ENCODE data around the gene CFL1. TPM values are rescaled to one million over a fixed set of nuclear protein-coding genes. Genes with fewer than 3 reads are reported as not detected.

CFL1 gene
- total RNA-seq, 2 donors from 2014 or later = 365 to 493 TPM

DNA sequence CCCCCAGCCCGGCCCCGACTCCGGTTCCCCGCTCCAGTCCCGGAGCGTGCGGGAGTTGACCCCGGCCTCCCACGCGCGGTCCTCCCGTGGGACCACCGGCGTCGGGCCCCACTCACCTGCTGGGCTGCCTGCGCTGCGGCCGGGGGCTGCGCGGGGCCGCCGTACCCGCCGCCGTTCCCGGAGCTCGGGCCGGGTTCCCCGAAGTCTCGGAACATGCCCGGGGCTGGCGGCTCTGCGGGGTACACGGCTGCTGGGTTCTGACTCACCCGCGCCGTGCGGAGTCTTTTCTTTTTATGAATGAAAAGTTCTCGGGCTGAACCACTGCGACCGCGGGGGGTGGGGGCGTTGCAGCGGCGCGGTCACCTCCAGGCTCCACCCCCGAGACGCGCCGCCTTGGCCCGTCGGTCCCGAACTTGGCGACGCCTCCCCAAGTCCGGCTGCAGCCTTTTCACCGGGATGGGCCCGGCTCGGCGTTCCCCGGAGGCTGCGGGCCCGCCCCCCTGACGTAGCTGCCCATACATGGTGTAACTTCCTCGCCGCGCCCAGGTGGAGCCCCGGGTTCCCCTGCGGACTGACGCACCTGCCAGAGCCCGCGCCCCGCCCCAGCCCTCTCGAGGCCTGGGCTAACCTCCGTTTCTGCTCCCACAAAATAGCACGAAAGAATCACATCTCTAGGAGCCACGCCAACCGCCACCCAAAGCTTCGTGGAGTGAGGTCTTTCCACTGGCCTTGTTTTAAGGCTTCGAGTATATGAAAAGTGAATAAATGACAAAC lies 42.3 kb upstream of the CFL1 start, which contains the start of gene FOSL1:
Gene FOSL1, minus strand, starts transcription at position 264 of the 774 bp plus-strand sequence. Its CDS starts 49 bp downstream, at position 215.
- DNase-seq (ENCODE audit: low spot score) = peak; percentile 94
- no peak for TF ChIP-seq CTCF (IDR thresholded peaks at IDR 0.05)

DNA sequence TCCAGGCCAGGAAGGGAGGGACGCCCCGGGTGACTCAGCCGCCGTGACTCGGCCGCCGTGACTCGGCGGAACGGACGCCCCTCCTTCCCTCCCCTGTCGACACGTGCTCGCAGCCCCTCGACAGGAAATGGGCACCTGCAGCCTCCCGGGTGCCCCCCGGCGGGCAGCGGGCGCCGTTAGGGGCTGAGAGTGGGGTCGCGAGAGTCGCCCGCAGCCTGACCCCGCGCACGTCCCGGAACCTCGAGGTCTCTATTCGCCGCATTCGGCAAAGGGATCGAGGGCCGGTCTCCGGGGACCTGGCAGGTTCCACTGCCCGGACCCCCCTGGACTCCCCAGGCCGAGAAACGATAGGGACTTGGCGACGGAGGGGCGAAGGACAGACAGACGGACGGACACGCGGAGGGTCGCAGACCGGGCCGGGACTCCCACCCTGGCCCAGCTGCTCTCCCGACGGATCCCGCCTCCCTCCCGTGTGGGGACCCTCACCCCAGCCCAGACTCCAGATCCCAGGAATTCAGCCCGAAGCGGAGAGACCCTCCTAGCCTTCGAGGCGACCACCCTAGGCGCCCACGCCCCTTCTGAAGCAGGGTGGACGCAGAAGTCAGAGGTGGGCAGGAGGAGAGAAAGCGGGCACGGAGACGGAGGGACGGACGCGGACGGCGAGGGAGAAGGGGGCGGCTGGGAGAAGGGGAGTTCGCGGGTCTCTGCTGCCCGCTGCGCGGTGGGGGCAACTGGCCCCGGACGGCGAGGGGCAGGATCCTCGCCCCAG lies 41.6 kb upstream of the CFL1 start:
- Histone ChIP-seq H3K27me3 (no peaks in the 10 kb centered on the region), H3K4me1 (peaks cover 0 to 16% of the 10 kb centered on the region in 2 donors), H3K4me3 (peak overlapping the region; percentile 53 to 59), H3K9me3 (no peaks in the 10 kb centered on the region), H3K36me3 (no peaks in the 10 kb centered on the region), H3K27ac (peak overlapping the region; percentile 62 to 72)
- TF ChIP-seq CTCF (IDR thresholded peaks at IDR 0.05) = no peak
- peak; percentile 82 for DNase-seq (ENCODE audit: low spot score)

More for the DNA sequence above, 42.3 kb upstream of the CFL1 start, which contains the start of gene FOSL1:
- H3K4me1 ChIP-seq = peaks cover 0 to 14% of the 10 kb centered on the region in 2 donors
- H3K4me3 ChIP-seq = peak within 1 kb of the TSS; percentile 53 to 59
- H3K27ac ChIP-seq = peak within 1 kb of the TSS; percentile 62 to 72
- no peaks in the 10 kb centered on the region for H3K36me3 ChIP-seq
- H3K27me3 ChIP-seq = no peaks in the 10 kb centered on the region
- H3K9me3 ChIP-seq = no peaks in the 10 kb centered on the region

- Histone ChIP-seq H3K27me3 (no peaks in the 10 kb centered on the region), H3K9me3 (no peaks in the 10 kb centered on the region), H3K36me3 (no peaks in the 10 kb centered on the region), H3K4me3 (peak overlapping the region; percentile 53 to 59), H3K27ac (peak overlapping the region in 1 of 2 donors; percentile 62), H3K4me1 (peaks cover 0 to 23% of the 10 kb centered on the region in 2 donors)
- no peak for DNase-seq (ENCODE audit: low spot score)
- no peak for TF ChIP-seq CTCF (IDR thresholded peaks at IDR 0.05)
Measured at GRCh38 chr11:65898656-65899355, 40.8 kb upstream of the CFL1 start.

DNA sequence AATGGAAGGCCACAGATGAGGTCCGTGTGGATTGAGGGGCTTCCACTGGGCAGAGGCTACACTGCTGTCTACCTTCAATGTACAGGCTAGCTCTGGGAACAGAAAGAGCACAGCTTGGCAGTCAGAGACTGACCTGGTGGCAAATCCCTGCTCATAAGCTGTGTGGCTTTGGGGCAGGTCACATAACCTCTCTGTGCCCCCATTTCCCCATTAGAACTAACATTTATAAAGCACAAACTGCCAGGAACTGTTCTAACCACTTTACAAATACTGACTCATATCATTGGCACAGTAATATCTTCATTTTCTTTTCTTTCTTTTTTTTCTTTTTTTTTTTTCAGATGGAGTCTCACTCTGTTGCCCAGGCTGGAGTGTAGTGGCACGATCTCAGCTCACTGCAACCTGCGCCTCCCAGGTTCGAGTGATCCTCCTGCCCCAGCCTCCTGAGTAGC lies 39.1 kb upstream of the CFL1 start:
- Histone ChIP-seq H3K36me3 (no peaks in the 10 kb centered on the region), H3K27ac (no peak overlapping the region), H3K9me3 (no peaks in the 10 kb centered on the region), H3K27me3 (no peaks in the 10 kb centered on the region), H3K4me3 (no peak overlapping the region), H3K4me1 (peaks cover 0 to 40% of the 10 kb centered on the region in 2 donors)
- DNase-seq (ENCODE audit: low spot score) = no peak
- TF ChIP-seq CTCF (IDR thresholded peaks at IDR 0.05) = no peak
